ENCODE data around the gene RASSF1.

- TF ChIP-seq POLR2A (IDR thresholded peaks at IDR 0.05; ENCODE audit: low read depth, low read length) (peak; percentile 81), CTCF (IDR thresholded peaks at IDR 0.05; ENCODE audit: extremely low read depth in 1 of 2, insufficient read depth in 1 of 2, low read depth in 1 of 2, low read length in 2 of 2) (peak in 1 of 2 donors; percentile 6), POLR2AphosphoS5 (IDR thresholded peaks at IDR 0.05; ENCODE audit: insufficient read depth, low read depth, low read length) (peak; percentile 81), EZH2 (IDR thresholded peaks at IDR 0.05; ENCODE audit: borderline replicate concordance, low read depth, low read length, severe bottlenecking) (no peak), JUN (IDR thresholded peaks at IDR 0.05; ENCODE audit: borderline replicate concordance, insufficient read depth, insufficient read length, low read depth) (no peak), MYC (IDR thresholded peaks at IDR 0.05; ENCODE audit: low read depth, low read length) (peak; percentile 62)
These were observed 48.2 kb downstream of the RASSF1 start, which contains the start of gene IFRD2 for GRCh38 chr3:50292159-50293078.

Measured in endothelial cell of umbilical vein (primary cell).